H4 (cell line): ENCODE measurements around the gene ASB15. TPM values are rescaled to one million over a fixed set of nuclear protein-coding genes. Genes with fewer than 3 reads are reported as not detected.
"Not testable (repeated sequence)": the region's sequence is repeated elsewhere in the genome, so short reads cannot be mapped to it uniquely, and the experiment has no call there.

ENCODE experiments used
- DNase-seq: peaks from one replicate; pipeline ENCODE4 v3.0.0-alpha.2; 2015; ENCODE audit warnings: low spot score
- total RNA-seq: library from RNA; depleted of rRNA; stranded (reverse); fragments of >200 nt; shearing (Covaris generic); gene quantifications from 2 replicates; pipeline ENCODE4 v1.2.3, GENCODE V29; 2014; rRNA removed

Gene ASB15
- total RNA-seq = not detected in 2 replicates

GRCh38 chr7:123601530-123601929 lies at the start of gene ASB15:
ASB15 (plus strand) TSS chr7:123601821; CDS start chr7:123614503, 12,682 bp downstream.
- DNase-seq = no peak

- not testable (repeated sequence) for DNase-seq
Measured at GRCh38 chr7:123552134-123552533, 49.5 kb upstream of the ASB15 start.

GRCh38 chr7:123552641-123553040 lies 49.0 kb upstream of the ASB15 start:
- no peak for DNase-seq

- no peak for DNase-seq
Measured at GRCh38 chr7:123553159-123553558, 48.5 kb upstream of the ASB15 start.

DNA sequence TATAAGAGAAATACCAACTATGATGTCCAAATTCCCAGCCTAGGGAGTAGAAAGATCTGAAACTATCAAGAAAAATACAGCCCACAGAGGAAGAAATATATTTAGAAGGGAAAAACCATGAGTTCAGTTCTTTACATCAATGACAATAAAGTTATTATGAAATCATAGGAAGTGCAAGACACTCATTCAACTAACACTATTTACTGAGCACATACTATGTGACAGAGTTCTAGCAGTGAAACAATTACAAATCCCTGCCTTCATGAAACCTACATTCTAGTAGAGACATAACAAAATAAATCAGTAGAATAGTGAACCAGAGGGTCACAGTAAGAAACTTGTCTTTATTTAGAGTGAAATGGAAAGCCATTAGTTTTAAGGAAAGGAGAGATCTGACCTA lies 46.1 kb upstream of the ASB15 start:
- DNase-seq = no peak

GRCh38 chr7:123557016-123557397 lies 44.6 kb upstream of the ASB15 start:
- DNase-seq = no peak

DNA sequence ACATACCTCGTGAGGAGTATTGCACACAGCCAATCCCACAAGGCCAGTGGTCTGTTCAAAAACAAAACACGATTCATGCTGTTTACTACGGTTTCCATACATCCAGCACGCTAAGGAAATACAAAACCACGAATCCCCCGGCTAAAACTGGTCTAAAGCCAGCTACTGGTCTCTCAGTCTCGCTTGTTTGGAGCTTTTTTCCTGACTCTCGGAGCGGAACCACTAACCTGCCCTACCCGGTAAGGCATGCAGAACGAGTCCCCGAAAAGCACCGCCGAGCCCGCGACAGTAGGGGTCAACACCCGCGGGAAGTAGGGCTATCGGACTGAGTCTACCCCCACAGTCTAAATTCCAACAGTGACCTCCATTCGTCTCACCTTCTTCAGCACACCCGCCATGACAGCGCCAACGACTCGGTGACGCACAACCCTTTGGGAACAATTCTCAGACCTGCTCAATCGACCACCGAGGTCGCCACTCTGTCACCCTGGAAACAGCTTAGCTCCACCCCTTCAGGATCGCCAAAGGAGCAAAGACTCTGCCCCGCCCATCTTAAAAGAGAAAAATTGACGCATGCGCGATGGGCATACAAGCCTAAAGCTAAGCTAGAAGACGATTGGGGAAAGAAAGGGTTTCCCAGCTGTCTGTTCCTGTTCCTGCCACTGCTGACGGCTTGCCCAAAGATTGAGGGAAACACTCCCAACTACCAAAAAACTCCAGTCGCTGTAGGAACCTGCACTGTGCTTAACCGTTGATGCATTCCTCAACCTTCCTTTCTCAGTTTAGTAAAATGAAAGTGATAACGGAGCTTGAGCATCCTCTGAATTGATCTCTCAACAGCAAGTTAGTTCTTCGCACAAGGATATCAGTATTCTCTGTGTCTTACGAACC lies 44.0 kb upstream of the ASB15 start, which contains the start of gene NDUFA5:
NDUFA5 (minus strand) TSS at position 421 of the 891 bp plus-strand sequence; CDS start at position 398, 23 bp downstream.
- DNase-seq = peak; percentile 99

GRCh38 chr7:123558289-123558874 lies 43.2 kb upstream of the ASB15 start:
- no peak for DNase-seq

GRCh38 chr7:123562121-123562520 lies 39.5 kb upstream of the ASB15 start:
- DNase-seq = no peak

GRCh38 chr7:123569352-123570010 lies 32.1 kb upstream of the ASB15 start:
- DNase-seq = no peak

DNA sequence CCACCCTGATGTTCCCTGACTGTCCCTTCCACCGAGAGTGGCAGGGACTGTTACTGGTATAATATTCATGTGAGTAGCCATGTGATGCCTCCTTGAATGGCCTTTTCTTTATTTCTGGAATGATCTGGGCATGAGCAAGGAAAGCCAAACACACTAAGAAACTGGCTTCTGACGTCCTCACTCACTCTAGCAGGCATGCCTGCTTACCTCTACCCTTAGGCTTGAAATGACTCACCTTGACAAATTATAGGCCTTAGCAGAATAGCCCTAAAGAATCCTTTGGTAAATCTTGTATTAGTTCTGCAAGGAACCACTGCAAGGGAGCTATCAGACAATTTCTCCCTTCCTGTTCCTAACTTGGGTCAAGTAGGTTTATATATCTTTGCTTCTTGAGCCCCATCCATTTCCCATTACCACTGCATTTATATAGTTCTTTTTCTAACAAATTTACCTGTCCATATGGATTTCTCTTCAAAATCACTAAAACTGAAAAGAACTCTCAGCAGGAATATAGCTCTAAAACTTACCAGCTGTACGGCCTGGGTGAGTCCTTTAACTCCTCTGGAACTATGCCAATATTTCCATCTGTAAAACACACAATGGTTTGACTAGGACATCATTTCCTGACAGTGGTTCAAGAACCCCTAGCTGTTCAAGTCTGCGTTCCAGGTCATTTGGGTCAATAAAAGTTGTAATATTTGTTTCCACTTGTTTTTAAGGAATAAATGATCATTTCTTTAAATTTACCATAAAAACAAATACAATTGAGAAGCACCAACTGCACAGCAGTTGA lies 31.0 kb upstream of the ASB15 start:
- DNase-seq = no peak

DNA sequence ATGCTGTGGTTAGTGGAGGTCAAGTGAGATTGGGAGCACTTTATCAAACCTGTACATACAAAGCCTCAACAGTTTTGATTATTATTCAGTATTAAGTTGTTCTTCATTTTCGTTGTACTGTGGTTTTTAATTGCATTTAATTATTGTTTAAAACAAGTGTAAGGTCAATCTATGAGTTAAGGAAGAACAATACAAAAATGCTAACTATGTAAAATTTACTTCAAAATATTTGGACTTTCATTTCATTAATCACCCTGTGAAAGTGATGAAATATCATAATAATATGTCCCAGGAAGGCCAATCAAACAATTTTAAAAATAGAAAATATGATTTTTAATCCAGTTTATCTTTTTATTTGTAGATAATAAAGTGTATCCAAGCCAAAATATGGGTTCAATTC lies 30.4 kb upstream of the ASB15 start:
- DNase-seq = no peak

- no peak for DNase-seq
Measured at GRCh38 chr7:123571684-123572083, 29.9 kb upstream of the ASB15 start.

DNA sequence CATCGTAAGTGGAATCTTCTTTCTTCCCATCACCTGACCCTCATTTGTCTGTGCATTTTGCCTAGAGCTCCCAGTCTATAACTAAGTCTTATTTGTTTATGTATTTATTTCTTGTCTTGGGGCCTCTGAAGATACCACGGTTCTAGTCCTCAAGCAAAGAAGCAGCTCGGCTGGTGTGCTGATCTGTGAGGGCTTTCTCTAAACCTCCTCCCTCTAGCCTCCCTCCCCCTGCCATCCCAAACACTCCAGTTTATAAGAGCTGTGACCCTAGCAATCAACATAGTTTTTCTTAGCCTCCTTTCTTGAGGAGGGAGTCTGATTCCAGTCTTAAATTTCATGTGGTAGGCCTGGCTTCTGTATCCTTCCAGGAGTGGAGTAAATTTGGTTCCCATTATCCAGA lies 28.3 kb upstream of the ASB15 start:
- DNase-seq = no peak

DNA sequence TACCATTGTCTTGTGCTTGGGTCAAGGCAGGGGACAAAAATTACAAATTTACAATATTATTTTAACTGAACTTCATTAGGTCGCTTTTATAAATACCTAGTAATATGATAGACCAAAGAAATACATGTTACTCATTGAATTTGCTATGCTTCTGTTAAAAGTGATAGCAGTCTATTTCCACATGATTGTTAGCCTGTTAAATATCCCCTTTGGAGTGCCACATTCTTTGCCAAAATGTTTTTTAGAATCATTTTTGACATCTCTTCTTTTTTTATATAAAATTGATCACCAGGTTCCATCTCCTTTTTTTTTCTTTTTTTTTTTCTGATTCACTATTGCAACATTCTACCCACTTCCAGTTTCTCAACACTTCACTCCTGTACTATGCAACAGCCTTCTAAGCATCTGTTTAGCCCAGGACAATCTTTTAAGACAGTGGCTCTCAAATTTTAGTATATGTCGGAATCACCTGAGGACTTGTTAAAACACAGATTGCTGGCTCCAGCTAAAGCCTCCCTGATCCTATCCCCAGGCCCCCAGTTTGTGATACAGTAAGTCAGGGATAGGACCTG lies 27.6 kb upstream of the ASB15 start:
- DNase-seq = no peak

- no peak for DNase-seq
Measured at GRCh38 chr7:123579416-123579815, 22.2 kb upstream of the ASB15 start.

DNA sequence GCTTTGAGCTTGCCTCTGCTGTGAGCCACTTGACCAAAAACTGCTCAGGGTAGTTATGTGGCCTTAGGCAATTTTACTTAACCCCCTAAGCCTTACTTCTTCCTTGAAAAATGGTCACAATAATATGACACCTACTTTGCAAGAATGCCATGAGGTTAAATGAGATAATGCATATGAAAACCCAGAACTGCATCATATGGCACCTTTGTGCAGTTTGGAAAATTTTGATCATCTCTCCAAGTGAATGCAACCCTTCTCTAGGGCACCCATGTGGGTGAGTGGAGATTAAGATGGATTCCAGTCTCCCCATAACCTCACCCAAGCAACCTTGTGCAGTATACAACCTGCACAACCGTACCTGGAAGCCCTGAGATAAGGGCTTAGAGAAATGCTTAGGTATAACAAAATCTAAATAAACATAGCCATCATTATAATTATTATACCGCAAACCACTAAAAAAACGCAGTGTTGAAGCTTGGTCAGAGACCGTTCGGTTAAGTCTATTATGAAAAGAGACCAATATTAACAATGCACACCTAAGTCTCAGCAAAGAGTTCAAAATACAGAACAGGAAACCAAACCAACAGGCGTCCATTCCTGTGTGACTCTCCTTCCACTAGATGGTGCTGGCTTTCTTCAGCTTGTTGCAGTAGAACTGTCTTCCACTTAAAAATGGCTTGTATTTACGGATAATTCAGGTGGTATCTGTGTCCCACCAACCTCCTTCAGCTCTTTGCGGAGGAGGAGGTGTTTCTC lies 21.0 kb upstream of the ASB15 start:
- DNase-seq = peak; percentile 64

DNA sequence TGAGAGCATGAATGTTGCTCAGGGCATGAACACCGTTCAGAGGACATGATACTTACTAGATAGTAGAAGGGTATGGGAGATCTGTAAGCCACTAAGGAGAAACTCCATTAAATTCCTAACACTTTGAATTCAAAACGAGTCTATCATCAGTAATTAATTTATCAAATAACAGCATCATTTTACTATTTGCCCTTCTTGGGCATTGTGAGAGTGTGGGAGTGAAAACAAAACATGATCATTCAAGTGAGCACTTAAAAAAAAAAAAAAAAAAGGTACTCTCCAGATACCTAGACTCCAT lies 20.5 kb upstream of the ASB15 start:
- DNase-seq = no peak

DNA sequence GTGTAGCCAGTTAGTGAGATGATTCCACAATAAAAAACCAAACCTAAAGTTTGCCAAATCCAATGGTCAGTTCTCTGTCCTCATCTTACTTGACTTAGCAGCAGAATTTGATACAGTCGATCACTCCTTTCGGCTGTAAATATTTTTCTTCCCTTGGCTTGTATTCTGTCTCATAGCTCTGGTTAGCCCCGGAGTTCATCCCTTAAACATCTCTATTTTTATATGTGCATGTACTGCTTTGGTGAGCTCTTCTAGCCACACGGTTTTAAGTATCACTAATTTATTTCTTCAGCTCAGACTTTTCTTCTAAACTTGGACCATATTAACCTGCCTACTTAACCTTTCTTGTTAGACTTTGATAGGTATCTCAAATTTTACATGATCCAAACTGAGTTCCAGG lies 17.8 kb upstream of the ASB15 start:
- DNase-seq = no peak

DNA sequence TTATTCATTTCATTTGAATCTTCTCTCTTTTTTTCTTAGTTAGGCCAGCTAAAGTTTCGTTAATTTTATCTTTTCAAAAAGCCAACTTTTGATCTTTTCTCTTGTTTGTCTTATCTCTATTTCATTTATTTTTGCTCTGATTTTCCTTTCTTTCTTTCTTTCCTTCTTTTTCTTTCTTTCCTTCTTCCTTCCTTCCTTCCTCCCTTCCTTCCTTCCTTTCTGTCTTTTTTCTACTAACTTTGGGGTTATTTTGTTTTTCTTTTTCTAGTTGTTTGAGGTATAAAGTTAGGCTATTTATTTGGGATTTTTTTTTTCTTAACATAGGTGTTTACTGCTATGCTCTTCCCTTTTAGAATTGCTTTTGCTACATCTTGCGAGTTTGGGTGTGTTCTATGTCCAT lies 13.2 kb upstream of the ASB15 start:
- no peak for DNase-seq

DNA sequence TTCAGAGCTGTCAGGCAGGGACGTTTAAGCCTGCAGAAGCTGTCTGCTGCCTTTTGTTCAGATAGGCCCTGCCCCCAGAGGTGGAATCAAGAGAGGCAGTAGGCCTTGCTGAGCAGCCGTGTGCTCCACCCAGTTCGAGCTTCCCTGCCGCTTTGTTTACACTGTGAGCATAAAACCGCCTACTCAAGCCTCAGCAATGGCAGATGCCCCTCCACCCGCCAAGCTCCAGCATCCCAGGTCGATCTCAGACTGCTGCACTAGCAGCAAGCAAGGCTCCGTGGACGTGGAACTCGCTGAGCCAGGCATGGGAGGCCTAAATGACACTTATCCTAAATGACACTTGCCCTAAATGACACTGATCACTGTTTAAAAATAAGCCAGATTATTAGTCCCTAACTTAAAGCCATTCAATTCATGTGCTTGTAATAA lies 6.8 kb upstream of the ASB15 start:
- DNase-seq = peak; percentile 76
